GM12892 (cell line): ENCODE results near the gene RBMS2.

ENCODE experiments used
- POLR2A ChIP-seq: IDR thresholded peaks from 2 replicates; pipeline ENCODE4 v1.6.1; 2011; ENCODE audit warnings: low read depth, low read length, control low read depth
- POLR2AphosphoS5 ChIP-seq: IDR thresholded peaks from 2 replicates; pipeline ENCODE4 v1.6.1; 2011; ENCODE audit warnings: low read depth, low read length, control low read depth

- TF ChIP-seq POLR2A: no peak
- TF ChIP-seq POLR2AphosphoS5: no peak
Observed at GRCh38 chr12:56604355-56604754, 82.7 kb downstream of the RBMS2 start.
